Superior temporal gyrus (tissue), 1 donor: ENCODE data around the gene GCN1.
"Not testable (repeated sequence)": the region's sequence is repeated elsewhere in the genome, so short reads cannot be mapped to it uniquely, and the experiment has no call there.

ENCODE experiments used
- DNase-seq: peaks from one replicate; pipeline ENCODE4 v3.0.0-alpha.2; 2016; ENCODE audit errors: extremely low spot score

GCN1 gene

GRCh38 chr12:120214626-120215356 lies 20.3 kb upstream of the GCN1 start:
- no peak for DNase-seq

GRCh38 chr12:120213758-120214157 lies 19.2 kb upstream of the GCN1 start:
- DNase-seq: no peak

- not testable (repeated sequence) for DNase-seq
Observed at GRCh38 chr12:120213182-120213581, 18.7 kb upstream of the GCN1 start.

GRCh38 chr12:120212301-120212700 lies 17.8 kb upstream of the GCN1 start:
- DNase-seq: no peak

GRCh38 chr12:120211904-120212283 lies 17.4 kb upstream of the GCN1 start:
- DNase-seq: no peak

- DNase-seq: no peak
Observed at GRCh38 chr12:120211243-120211903, 16.9 kb upstream of the GCN1 start.

GRCh38 chr12:120209851-120210250 lies 15.3 kb upstream of the GCN1 start:
- DNase-seq: no peak

- no peak for DNase-seq
Observed at GRCh38 chr12:120207227-120207626, 12.7 kb upstream of the GCN1 start.

- DNase-seq: not testable (repeated sequence)
Observed at GRCh38 chr12:120206781-120207180, 12.3 kb upstream of the GCN1 start.

- no peak for DNase-seq
Observed at GRCh38 chr12:120206228-120206627, 11.7 kb upstream of the GCN1 start.

- no peak for DNase-seq
Observed at GRCh38 chr12:120204171-120204570, 9.7 kb upstream of the GCN1 start.

GRCh38 chr12:120200364-120200800 lies 5.9 kb upstream of the GCN1 start:
- no peak for DNase-seq

- no peak for DNase-seq
Observed at GRCh38 chr12:120199595-120200306, 5.2 kb upstream of the GCN1 start.

- DNase-seq: no peak
Observed at GRCh38 chr12:120199025-120199424, 4.5 kb upstream of the GCN1 start.

GRCh38 chr12:120197542-120197887 lies 3.0 kb upstream of the GCN1 start:
- no peak for DNase-seq

GRCh38 chr12:120196817-120197541 lies 2.5 kb upstream of the GCN1 start:
- DNase-seq: not testable (repeated sequence)

- DNase-seq: no peak
Observed at GRCh38 chr12:120196363-120196762, 1.8 kb upstream of the GCN1 start.

- DNase-seq: no peak
Observed at GRCh38 chr12:120194226-120194533, 335 bp downstream of the GCN1 start.

GRCh38 chr12:120193286-120193685 lies 1.2 kb downstream of the GCN1 start:
- DNase-seq: not testable (repeated sequence)

- DNase-seq: no peak
Observed at GRCh38 chr12:120190985-120191480, 3.5 kb downstream of the GCN1 start.

- DNase-seq: no peak
Observed at GRCh38 chr12:120190386-120190785, 4.1 kb downstream of the GCN1 start.

- no peak for DNase-seq
Observed at GRCh38 chr12:120186654-120187053, 7.9 kb downstream of the GCN1 start.
